H7 (cell line): Measurements from ENCODE around the gene GAPVD1. TPM values are rescaled to one million over a fixed set of nuclear protein-coding genes. Genes with fewer than 3 reads are reported as not detected.
A peak's percentile ranks its signal among the peaks of the same experiment; 100 is the strongest.

Experiments used
- DNase-seq: peaks from one replicate; pipeline ENCODE4 v3.0.0; 2012
- H3K27me3 ChIP-seq: 2 replicates; pipeline ENCODE4 v1.6.0; 2011; ENCODE audit warnings: mild to moderate bottlenecking, low read length; ENCODE audit not compliant: control insufficient read depth, insufficient read depth
- H3K36me3 ChIP-seq: replicated peaks from 2 replicates; pipeline ENCODE4 v1.5.1; 2011; ENCODE audit warnings: low read length; ENCODE audit not compliant: control insufficient read depth, insufficient read depth
- H3K4me3 ChIP-seq: 2 replicates; pipeline ENCODE4 v1.5.1; 2011; ENCODE audit warnings: low read depth, mild to moderate bottlenecking, control low read depth, low read length, moderate library complexity; ENCODE audit not compliant: insufficient read depth
- total RNA-seq: library from RNA; depleted of rRNA; stranded (reverse); fragments of >200 nt; shearing (Covaris generic); gene quantifications from 2 replicates; pipeline ENCODE4 v1.2.3, GENCODE V29; 2014

The GAPVD1 gene
- total RNA-seq, 1 experiment from 2014 or later: 22.0 TPM

DNA sequence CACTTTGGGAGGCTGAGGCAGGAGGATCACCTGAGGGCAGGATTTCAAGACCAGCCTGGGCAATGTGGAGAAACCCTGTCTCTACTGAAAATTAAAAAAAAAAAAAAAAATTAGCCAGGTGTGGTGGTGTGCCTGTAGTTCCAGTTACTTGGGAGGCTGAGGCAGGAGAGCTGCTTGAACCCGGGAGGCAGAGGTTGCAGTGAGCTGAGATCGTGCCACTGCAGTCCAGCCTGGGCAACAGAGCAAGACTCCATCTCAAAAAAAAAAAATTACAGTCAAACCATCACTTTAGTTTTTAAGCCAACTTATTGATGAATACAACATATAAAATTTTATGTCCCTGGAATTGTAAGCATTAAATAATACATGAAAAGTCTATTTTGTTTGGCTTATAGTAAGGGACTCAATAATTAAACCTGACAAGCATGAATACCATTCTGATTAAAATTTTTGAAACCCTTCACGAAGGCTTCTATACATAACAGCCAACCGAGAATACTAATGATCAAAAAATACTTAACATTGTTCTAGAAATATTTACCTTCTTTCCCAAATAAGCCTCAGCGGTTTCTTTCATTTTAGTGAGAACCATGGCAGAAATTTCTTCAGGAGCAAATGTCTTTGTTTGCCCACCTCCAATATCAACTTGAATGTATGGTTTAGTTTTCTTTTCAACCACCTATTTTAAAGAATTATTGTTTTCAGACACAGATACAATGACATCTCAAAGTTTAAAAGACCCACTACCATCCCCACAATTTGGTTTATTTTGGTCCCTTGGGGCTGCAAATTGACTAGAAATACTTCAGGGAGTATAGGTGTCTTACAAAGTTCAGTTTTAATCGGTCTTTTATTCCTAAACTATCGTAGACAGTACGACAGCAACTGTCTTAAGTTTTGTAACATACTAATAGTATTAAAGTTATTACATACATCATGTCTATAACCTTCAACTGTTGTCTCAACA, 21.7 kb upstream of the GAPVD1 start:
- DNase-seq: no peak
- peaks cover 23% of the 10 kb centered on the region for H3K36me3 ChIP-seq
- H3K27me3 ChIP-seq: no peaks in the 10 kb centered on the region
- H3K4me3 ChIP-seq: peak overlapping the region; percentile 98

DNA sequence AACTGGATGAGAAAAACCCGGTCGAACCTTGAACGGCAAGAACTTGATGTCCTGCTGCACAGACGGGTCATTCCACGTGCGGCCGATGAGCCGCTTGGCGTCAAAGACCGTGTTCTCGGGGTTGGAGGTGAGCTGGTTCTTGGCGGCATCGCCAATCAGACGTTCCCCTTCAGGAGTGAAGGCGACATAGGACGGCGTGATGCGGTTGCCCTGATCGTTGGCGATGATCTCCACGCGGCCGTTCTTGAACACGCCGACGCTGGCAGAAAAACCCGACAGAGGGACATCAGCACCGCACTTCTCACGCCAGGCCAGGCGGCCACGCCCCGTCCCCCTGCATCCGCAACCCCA, 21.0 kb upstream of the GAPVD1 start:
- Histone ChIP-seq H3K27me3 (no peaks in the 10 kb centered on the region), H3K4me3 (peak overlapping the region; percentile 98), H3K36me3 (peaks cover 23% of the 10 kb centered on the region)
- DNase-seq: peak; percentile 56

DNA sequence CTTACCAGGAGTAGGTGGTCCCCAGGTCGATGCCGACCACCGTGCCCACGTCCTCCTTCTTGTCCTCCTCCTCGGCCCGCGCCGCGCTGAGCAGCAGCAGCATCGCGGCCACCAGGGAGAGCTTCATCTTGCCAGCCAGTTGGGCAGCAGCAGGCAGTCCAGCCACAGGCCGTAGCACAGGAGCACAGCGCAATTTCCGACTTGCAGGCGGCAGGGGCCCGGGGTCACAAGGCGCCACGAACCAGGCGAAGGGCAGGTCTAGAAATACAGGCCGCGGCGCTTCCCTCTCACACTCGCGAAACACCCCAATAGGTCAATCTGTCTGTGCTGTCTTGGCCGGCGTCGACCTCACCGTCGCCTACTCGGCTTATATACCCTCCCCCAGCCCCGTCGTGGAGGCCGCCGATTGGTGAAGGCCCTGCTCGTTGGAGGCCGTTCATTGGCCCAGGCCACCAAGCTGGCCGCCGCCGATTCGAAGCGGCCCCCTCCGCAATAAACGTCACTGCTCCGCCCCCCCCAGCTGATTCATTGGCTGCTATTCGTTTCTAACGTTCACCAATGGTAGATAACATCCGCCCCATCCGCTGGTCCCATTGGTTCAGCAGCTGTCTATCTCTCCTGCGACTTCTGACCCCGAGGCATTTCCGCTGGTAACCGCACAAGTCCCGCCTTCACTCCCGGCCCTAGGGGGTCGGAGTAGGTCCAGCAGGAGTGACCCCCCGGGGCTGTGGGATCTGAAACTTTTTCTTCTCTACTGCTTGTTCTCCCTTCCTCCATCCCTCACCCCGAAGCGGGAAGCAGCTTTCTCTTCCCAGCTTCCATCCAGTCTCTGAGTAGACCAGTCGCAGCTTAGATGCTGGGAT, 20.4 kb upstream of the GAPVD1 start, which contains the start of gene HSPA5:
HSPA5 (minus strand) TSS at position 344 of the 863 bp plus-strand sequence; CDS start at position 127, 217 bp downstream.
- Histone ChIP-seq H3K4me3 (peak within 1 kb of the TSS; percentile 98), H3K27me3 (no peaks in the 10 kb centered on the region), H3K36me3 (peaks cover 22% of the 10 kb centered on the region)
- peak; percentile 98 for DNase-seq

DNA sequence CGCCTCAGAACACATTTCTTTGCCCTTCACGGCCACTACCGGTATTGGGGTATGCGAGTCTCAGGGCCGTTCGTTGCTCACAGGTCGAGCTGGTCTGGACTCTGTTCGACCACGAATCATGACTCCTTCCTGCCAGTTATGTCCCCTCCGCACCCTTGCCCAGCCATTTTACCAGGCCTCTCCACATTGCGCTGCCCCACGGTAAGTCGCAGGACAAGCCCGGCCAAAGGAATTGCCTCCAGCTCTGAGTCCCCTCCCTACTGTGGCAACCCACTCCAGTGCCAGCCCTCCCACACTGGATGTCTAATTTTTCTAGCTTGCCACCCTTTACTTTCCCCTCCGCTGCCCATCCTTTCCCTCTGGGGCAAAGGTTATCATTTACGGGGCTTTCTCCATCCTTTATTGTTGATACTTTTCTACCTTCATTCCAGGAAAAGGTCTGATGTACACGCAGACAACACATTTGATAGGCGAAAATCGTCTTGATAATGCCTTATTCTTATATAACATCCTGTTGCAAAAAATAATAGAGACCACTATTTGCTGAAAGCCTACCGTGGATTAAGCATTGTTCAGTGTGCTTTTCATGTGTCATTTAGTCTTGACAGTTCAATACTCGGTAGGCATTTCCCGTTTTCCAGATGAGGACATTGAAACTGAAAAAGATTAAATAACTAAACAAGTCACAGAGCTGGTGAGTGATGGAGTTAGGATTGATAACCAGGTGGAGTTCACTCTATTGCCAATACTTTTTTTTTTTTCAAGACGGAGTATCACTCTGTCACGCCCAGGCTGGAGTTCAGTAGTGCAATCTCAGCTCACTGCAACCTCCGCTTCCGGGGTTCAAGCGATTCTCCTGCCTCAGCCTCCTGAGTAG, 19.5 kb upstream of the GAPVD1 start:
- Histone ChIP-seq H3K4me3 (peak overlapping the region; percentile 88), H3K36me3 (peaks cover 20% of the 10 kb centered on the region), H3K27me3 (no peaks in the 10 kb centered on the region)
- peak; percentile 36 for DNase-seq

DNA sequence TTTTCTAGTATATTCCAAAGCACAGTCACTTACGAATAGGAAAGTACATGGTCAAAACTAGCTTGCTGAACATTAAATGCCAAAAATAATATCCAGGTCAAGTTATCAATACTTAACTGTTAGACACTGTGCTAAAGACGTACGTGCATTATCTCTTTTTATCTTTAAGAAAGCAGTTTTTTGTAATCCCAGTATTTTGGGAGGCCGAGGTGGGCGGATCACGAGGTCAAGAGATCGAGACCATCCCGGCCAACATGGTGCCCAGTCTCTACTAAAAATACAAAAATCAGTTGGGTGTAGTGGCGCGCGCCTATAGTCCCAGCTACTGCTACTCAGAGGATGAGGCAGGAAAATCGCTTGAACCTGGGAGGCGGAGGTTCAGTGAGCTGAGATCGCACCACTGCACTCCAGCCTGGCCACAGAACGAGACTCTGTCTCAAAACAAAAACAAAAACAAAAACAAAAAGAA, 17.8 kb upstream of the GAPVD1 start:
- peaks cover 8% of the 10 kb centered on the region for H3K36me3 ChIP-seq
- no peak overlapping the region for H3K4me3 ChIP-seq
- DNase-seq: no peak

DNA sequence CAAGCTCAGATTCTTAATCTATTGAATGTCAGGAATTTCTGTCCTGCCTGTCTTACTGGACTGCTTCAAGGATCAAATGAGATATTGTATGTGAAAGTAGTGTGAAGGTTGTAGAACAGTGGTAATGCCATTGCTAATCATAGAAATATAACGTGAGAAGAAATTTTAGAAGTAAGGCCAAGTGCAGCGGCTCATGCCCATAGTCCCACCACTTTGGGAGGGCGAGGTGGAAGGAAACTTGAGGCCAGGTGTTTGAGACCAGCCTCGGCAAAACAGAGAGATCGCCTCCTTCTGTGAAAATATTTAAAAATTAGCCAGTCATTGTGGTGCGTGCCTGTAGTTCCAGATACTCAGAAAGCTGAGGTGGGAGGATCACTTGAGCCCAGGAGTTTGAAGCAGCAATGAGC, 15.4 kb upstream of the GAPVD1 start:
- no peaks in the 10 kb centered on the region for H3K36me3 ChIP-seq
- no peak for DNase-seq
- no peak overlapping the region for H3K4me3 ChIP-seq
- no peaks in the 10 kb centered on the region for H3K27me3 ChIP-seq

More for the DNA sequence above, 17.8 kb upstream of the GAPVD1 start:
- H3K27me3 ChIP-seq: no peaks in the 10 kb centered on the region

DNA sequence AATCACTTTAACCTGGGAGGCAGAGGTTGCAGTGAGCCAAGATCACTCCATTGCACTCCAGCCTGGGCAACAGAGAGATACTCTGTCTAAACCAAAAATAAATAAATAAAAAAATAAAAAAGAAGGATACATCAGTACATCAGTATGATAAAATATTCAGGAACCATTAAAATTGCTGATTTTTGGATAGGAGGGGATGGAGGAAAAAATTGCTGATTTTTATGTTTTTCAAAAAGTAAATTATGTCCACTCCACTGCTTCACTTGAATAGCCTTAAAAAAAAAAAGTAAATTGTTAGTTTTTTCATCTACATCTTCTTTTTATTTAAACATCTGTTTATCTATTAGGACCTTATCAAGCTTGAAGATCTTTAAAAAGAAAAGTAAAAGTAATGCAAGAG, 7.4 kb upstream of the GAPVD1 start:
- no peak for DNase-seq
- H3K36me3 ChIP-seq: no peaks in the 10 kb centered on the region
- H3K27me3 ChIP-seq: no peaks in the 10 kb centered on the region
- no peak overlapping the region for H3K4me3 ChIP-seq

DNA sequence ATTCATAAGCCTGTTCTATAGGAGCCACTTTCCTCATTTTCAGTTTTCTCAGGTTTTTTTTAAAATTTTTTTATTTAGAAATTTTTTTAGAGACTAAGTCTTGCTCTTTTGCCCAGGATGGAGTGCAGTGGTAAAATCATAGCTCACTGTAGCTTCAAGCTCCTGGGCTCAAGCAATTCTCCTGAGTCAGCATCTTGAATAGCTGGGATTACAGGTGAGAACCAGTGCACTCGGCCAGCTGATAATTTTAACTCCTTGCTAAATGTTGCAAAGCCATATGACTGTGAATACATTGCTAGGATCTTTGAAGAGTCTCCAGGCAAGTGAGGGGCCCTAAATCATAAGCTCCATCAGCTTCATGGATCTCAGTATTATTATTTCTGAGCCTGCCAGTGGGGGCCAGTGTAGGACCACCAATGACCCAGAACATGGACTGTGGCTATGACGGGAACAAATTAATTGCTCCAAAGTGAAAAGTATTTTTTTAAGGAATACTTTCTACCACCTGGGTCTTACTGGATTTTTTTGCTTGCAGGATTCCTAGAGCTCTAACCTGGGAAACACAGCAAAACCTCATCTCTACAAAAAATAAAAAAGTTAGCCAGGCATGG, 5.7 kb upstream of the GAPVD1 start:
- Histone ChIP-seq H3K27me3 (no peaks in the 10 kb centered on the region), H3K4me3 (no peak overlapping the region), H3K36me3 (no peaks in the 10 kb centered on the region)
- DNase-seq: peak; percentile 73

DNA sequence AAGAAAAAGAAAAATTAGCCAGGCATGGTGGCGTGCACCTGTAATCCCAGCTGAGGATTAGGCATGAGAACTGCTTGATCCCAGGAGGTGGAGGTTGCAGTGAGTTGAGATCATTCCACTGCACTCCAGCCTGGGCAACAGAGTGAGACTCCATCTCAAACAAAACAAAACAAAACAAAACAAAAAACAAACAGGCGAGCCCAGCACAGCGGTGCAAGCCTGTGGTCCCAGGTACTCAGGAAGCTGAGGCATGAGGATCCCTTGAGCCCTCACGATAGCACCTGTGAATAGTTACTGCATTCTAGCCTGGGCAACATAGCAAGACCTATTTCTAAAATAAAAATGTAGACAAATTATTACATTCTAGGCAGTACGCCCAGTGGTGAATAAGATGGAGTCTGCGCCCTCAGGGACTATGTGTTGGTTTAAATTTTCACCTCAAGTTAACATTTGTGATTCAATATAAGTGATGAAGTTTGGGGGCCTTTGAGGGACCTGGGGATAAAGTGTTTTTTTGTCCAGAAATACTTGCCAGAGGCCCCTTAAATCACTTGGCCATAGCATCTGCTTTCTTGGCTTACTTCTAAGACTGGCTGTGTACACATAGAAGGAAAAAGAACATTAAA, 3.4 kb upstream of the GAPVD1 start:
- no peaks in the 10 kb centered on the region for H3K36me3 ChIP-seq
- H3K27me3 ChIP-seq: no peaks in the 10 kb centered on the region
- no peak overlapping the region for H3K4me3 ChIP-seq
- no peak for DNase-seq

DNA sequence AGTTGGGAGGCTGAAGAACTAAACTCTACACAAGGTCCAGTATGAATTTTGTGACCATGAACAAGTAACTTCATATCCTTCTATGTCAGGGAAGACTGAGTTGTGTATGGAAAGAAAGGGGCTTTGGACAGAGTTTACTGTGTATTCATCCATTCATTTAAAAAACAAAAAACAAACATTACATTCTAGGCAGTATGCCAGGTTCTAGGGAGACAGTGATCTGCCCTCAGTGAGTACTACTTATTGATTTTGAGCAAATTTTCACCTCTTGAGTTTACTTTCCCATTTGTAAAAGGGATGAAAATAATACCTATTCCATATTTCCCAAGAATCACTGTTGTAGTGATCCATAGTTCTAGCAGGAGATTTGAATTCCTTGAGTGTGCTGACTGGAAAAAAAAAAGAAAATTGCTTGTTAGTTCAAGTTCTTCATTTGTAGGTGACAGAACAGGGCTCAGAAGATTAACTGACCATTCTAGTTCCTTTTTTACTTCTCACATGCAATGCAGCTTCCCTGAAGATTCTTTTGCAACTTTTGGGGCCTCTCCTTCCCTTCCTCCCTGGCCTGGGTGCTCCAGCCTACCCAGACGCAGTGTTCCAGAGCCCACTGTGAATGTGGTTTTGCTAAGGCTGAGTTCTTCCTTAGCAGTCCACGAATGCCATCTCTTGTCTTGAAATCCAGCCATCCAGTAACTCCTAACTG, 2.6 kb upstream of the GAPVD1 start:
- no peak overlapping the region for H3K4me3 ChIP-seq

DNA sequence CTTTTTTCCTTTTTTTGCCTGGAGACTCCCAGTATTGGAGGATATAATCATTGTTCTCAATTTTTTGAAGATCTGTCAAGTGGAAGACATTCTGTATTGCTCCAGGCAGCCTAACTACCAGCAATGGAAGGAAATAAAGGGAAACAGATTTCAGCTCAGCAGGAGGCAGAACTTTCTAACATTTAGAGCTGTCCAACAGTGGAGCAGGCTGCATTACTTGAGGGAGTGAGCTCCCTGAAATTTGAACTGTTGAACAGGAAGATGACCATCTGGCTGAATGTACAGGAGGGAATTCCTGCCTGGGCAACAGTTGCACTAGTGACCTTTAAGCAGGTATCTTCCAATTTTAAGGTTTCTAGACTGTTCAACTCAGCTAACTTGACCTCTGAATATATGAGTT, 1.1 kb upstream of the GAPVD1 start:
- DNase-seq: no peak
- no peaks in the 10 kb centered on the region for H3K27me3 ChIP-seq
- H3K4me3 ChIP-seq: no peak overlapping the region
- no peaks in the 10 kb centered on the region for H3K36me3 ChIP-seq

More for the DNA sequence above, 2.6 kb upstream of the GAPVD1 start:
- no peak for DNase-seq
- Histone ChIP-seq H3K36me3 (no peaks in the 10 kb centered on the region), H3K27me3 (no peaks in the 10 kb centered on the region)

DNA sequence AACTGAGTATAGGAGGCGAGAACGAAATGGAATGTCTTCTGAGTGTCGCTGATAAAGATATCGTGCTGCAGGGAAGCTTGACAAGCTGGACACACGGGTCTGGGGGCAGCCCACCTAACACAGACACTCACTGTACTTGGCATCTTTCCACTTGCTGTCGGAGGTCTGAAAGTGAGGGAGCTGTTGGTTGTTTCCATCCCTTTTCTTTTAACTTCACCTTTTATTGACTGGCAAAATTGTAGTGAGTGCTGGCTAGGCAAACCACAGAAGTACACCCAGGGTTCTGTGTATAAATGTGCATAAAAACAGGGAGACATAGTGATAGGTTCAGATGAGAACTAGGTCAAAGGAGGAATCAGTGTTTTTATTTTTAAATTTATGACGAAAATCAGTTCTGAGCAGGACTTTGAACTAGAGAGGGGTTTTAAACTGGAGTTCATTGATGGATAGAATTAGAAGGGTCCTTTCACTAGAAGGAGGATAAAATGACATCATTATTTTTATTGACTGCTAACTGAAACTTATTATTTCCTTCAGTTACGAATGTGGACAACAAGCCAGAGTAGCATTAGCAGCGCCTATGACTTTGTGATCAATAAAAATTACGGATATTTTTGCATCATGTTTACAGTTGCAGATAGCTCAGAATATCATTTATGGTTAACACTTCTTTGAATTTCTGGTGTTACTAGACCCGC, 817 bp downstream of the GAPVD1 start:
- peak overlapping the region; percentile 86 for H3K4me3 ChIP-seq
- no peak for DNase-seq

More for the DNA sequence above, 817 bp downstream of the GAPVD1 start:
- Histone ChIP-seq H3K36me3 (no peaks in the 10 kb centered on the region), H3K27me3 (no peaks in the 10 kb centered on the region)
